ENCODE data around the gene DCANP1.

The DCANP1 gene

DNA sequence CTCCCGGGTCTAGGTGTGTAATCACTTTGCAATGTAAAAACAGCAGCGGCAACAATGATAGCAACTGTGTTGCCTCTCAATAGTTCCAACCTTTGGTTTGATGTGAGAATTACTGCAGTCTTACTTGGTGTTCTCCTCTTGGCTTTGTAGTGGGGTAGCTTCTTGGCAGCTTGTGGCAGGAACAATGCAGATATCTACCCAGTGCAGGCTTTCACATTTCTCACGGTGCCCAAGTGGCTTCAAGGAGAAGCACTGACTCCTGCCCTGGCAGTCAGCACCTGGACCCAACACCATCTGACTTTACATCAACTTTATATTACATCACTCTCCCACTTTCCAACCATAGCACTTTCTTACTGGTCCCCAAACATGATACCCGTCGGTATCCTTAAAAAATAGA, 33.4 kb upstream of the DCANP1 start:
- DNase-seq (ENCODE audit: low spot score): no peak

DNA sequence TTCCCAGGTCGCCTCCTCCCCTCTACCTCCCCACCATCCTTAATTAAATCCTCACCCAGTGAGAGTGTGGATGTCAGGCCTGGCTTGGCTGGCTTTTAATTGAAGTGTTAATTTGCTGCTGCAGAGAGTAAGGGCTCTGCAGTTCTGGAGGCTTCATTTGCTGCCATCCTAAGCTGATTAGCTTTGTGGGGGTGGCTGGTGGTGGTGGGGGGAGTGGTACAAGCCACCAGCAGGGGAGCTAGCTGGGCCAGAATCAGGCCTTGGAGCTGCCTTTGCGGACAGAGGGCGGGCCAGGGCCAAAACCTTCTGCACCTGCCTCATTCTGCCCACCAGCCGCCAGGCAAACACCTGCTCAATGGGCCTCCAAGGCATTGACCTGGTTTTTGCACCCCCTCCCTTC, 31.8 kb upstream of the DCANP1 start:
- no peak for DNase-seq (ENCODE audit: low spot score)

- DNase-seq (ENCODE audit: low spot score): no peak
These were observed 30.5 kb upstream of the DCANP1 start for GRCh38 chr5:135477613-135478066.

- no peak for DNase-seq (ENCODE audit: low spot score)
These were observed 29.8 kb upstream of the DCANP1 start for GRCh38 chr5:135476615-135477581.

GRCh38 chr5:135473956-135474670, 27.0 kb upstream of the DCANP1 start:
- DNase-seq (ENCODE audit: low spot score): no peak

GRCh38 chr5:135472141-135472540, 25.0 kb upstream of the DCANP1 start:
- DNase-seq (ENCODE audit: low spot score): no peak

GRCh38 chr5:135471726-135472125, 24.6 kb upstream of the DCANP1 start:
- no peak for DNase-seq (ENCODE audit: low spot score)

- no peak for DNase-seq (ENCODE audit: low spot score)
These were observed 22.8 kb upstream of the DCANP1 start for GRCh38 chr5:135469911-135470310.

- DNase-seq (ENCODE audit: low spot score): no peak
These were observed 21.4 kb upstream of the DCANP1 start for GRCh38 chr5:135468541-135468940.

DNA sequence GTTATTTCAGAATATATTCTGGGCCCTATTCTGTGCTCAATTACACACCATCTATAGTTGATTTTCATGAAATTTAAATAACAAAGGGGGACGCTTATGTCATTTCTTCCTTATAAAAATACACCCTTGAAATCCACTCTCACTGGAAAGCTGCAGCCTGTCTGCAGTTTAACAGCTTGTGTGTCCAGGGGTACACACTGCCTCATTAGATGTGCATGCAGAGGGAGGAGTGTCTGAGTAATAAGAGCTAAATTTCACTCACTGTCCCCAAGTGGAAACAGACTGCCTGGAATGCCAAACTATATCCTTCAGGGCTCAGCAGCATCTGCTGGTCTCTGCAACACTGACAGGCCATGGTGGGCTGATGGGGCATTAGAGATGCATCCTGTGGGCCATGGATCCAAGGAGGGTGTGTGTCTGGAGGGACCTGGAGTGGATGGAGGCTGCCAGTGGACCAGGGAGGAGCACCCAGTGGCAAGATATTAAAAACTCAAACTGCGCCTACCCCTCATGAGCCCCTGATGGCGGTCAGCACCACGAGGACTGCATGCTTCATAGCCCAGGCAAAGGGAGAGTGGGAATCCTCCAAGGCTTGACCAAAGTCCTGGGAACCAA, 20.8 kb upstream of the DCANP1 start:
- DNase-seq (ENCODE audit: low spot score): no peak

GRCh38 chr5:135467051-135467625, 20.0 kb upstream of the DCANP1 start:
- no peak for DNase-seq (ENCODE audit: low spot score)

DNA sequence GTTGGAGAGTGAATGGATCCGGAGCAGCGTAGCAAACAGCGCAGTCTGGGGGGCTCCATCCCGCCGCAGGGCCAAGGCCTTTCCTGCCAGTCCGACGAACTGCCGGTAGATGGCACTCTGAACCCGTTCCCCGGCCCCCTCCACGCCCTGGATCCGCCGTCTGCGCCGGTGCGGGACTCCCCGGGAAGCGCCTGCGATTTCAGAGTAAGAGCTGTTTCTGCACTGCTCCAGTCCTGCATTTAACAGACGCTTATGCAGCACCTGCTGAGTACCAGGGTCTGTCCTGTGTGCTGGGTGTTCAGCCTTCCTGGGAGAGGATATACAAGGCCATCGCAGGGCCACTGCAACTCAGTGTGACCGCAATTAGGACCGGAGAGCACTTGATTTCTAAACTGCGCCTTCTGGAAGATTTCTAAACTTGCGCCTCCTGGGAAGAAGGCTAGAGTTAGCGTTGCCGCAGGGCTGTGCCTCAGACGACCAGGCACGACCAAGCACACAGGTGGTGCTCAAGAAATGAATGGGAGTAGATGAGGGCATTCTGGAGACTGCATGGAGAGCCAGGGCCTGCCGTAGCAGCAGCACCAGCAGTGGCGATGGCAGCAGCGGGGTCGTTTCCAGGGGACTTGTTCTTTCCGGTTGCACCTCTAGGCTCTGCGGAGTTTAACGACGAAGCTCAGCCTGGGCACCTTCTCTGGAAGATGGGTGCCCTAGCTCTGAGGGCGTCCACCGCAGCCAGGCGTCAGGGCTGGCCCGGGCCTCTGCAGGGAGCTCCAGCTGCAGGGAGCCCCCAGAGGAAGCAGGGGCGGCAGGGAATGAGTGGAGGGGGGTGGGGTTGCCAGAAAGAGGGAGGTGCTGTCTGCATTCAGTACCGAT, 19.3 kb upstream of the DCANP1 start:
- peak; percentile 66 for DNase-seq (ENCODE audit: low spot score)

GRCh38 chr5:135465391-135466122, 18.4 kb upstream of the DCANP1 start:
- no peak for DNase-seq (ENCODE audit: low spot score)

DNA sequence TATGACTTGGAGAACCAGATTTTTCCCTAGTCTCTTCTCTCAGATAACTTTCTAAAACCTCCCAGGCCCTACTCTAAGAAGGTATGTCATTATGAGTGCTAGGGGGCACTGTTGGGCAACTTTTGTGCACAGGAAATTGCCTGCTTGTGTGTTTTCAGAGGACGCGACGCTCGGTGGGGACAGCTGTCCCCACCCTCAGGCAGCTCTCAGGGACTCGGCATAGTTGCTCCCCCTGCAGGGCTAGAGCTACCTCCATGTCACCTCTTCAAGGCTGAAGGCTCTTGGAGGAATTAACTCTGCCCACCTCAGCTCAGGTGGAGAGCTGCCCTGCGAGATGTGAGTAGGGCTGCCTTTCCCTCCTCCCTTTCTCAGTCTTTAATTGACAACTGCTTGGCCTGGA, 15.2 kb upstream of the DCANP1 start:
- no peak for DNase-seq (ENCODE audit: low spot score)

DNA sequence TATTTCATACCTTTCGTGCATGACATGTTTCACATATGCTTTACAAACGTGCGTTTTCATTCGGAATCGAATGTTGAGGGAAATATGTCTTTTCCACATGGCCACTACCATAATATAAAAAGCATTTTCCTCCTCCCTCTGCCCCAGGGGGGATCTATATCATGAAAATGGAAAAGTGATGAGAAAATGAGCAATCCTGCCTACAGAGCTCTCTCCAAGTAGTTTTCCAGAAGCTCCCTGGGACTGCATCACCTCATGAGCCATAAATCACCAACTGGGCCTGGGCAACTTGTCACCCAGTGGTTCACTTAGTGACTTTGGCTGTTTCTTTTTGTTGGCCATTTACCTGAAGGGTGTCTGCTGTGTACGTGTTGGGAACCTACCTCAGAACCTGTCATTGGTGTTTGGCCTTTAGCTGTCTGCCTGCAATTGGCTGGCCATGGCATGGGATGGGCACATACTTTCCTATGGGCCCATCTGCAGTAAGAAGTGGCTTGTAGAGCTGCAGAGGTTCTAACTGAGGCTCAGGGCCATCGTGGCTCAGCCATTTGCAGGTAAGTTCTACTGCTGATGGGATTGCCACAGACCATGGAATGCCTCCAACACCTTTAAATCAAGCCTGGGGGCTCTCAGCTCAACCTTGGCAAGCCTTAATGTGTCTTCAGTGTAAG, 14.5 kb upstream of the DCANP1 start:
- DNase-seq (ENCODE audit: low spot score): no peak

DNA sequence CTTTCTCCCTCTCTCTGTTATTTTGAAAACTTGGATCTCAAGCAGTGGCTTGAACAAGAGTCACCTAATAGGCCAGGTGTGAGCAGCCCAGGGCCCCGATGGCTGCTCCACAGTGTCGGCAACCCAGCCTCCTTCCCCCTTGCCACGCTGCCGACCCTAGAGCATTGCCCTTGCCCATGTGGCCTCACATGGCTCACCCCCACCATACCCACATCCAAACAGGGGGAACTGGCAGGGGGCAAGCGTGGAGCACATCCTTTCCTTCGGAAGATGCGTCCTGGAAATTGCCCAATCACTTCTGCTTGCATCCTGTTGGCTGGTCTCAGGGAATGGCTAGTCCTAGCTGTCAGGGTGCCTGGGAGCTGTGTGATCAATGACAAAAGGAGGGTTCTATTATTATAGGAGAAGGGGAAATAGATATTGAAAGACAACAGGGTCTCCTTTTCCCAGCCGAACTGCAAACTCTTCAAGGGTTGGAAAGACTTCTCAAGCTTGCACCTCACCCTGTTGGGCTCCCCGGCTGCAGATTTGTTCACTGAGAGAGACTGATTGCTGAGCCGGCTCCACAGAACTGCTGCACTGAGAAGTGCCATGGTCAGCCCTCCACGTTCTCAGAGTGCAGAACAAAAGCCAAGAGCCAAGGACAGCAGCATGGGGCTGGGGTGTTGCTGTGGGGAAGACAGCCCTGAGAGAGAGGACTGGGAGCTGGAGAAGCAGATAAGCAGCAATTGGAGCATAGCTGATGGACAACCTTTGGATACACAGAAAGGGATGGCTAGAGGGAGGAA, 13.3 kb upstream of the DCANP1 start:
- DNase-seq (ENCODE audit: low spot score): no peak

- no peak for DNase-seq (ENCODE audit: low spot score)
These were observed 11.8 kb upstream of the DCANP1 start for GRCh38 chr5:135458921-135459331.

- no peak for DNase-seq (ENCODE audit: low spot score)
These were observed 11.2 kb upstream of the DCANP1 start for GRCh38 chr5:135458356-135458755.

GRCh38 chr5:135457424-135458071, 10.4 kb upstream of the DCANP1 start:
- DNase-seq (ENCODE audit: low spot score): no peak

Measured in putamen (tissue), 1 donor.